ENCODE measurements around the gene GTF2H4. TPM values are rescaled to one million over a fixed set of nuclear protein-coding genes. Genes with fewer than 3 reads are reported as not detected.

Gene GTF2H4
- total and polyA plus RNA-seq, 9 donors: 5.6 to 43.9 (median 25.0) TPM

- TF ChIP-seq EP300 (IDR thresholded peaks at IDR 0.05) (no peak), CTCF (IDR thresholded peaks at IDR 0.05) (no peak), POLR2A (IDR thresholded peaks at IDR 0.05) (no peak)
- Histone ChIP-seq H3K4me3 (peak overlapping the region; percentile 82), H3K9me3 (no peaks in the 10 kb centered on the region), H3K36me3 (no peaks in the 10 kb centered on the region), H3K27ac (peak overlapping the region; percentile 87 to 97), H3K27me3 (no peaks in the 10 kb centered on the region), H3K4me1 (ENCODE audit: insufficient read depth) (peaks cover 16% of the 10 kb centered on the region)
- 53 to 63% (median 54%) methylated on average over 13 to 15 of the region's 15 CpGs for WGBS, 3 donors
- intact Hi-C loops (cut with DNase I): loop anchor here in 3 of 4 donors (5.0 to 10.0 kb wide), 3 partner anchors 138 to 198 kb away; partner anchors contain the start of genes FLOT1 (in 3 of the 3), IER3 (in 3 of the 3) and PPP1R18 (in 2 of the 3)
- DNase-seq: peak; percentile 56 to 65 (median 62)
Observed at GRCh38 chr6:30882759-30883684, 25.0 kb upstream of the GTF2H4 start.

GRCh38 chr6:30883685-30884520 lies 24.1 kb upstream of the GTF2H4 start, which contains the start of gene DDR1:
Gene DDR1 (plus strand): TSS chr6:30884519. CDS start chr6:30888730, 4,211 bp downstream.
- Histone ChIP-seq H3K27ac (peak within 1 kb of the TSS; percentile 87 to 97), H3K4me1 (ENCODE audit: insufficient read depth) (peaks cover 16% of the 10 kb centered on the region), H3K4me3 (peak within 1 kb of the TSS; percentile 82), H3K9me3 (no peaks in the 10 kb centered on the region), H3K36me3 (no peaks in the 10 kb centered on the region), H3K27me3 (no peaks in the 10 kb centered on the region)
- TF ChIP-seq CTCF (IDR thresholded peaks at IDR 0.05) (no peak), POLR2A (IDR thresholded peaks at IDR 0.05) (peak; percentile 29)
- WGBS, 3 donors: 9 to 17% (median 10%) methylated on average over 30 to 62 of the region's 62 CpGs
- peak; percentile 89 to 94 (median 92) for DNase-seq
- intact Hi-C loops (cut with DNase I): loop anchor here in 3 of 4 donors (5.0 to 10.0 kb wide), 3 partner anchors 139 to 199 kb away; partner anchors contain the start of genes FLOT1 (in 3 of the 3), IER3 (in 3 of the 3) and PPP1R18 (in 2 of the 3)

- 1 to 4% (median 2%) methylated on average over 37 to 59 of the region's 59 CpGs for WGBS, 3 donors
- Histone ChIP-seq H3K4me1 (ENCODE audit: insufficient read depth) (peaks cover 16% of the 10 kb centered on the region), H3K9me3 (no peaks in the 10 kb centered on the region), H3K27me3 (no peaks in the 10 kb centered on the region), H3K27ac (peak overlapping the region; percentile 87 to 97), H3K36me3 (no peaks in the 10 kb centered on the region), H3K4me3 (peak overlapping the region; percentile 82)
- DNase-seq: peak; percentile 65 to 76 (median 72)
- TF ChIP-seq POLR2A (IDR thresholded peaks at IDR 0.05) (no peak), CTCF (IDR thresholded peaks at IDR 0.05) (no peak)
- intact Hi-C loops (cut with DNase I): loop anchor here in 3 of 4 donors (5.0 to 10.0 kb wide), 3 partner anchors 140 to 200 kb away; partner anchors contain the start of genes FLOT1 (in 3 of the 3), IER3 (in 3 of the 3) and PPP1R18 (in 2 of the 3)
Observed at GRCh38 chr6:30884521-30885480, 23.2 kb upstream of the GTF2H4 start.

Measured in ovary (tissue), 9 donors.